Testis (tissue), 2 donors: ENCODE measurements around the gene DCST1.

ENCODE experiments used
- CTCF ChIP-seq, 3 experiments: fragments of 450-650 bp in 2 of 3; fragments of 200-600 bp in 1 of 3; sonication (generic) in 1 of 3; IDR thresholded peaks; one replicate each; pipeline ENCODE4 v1.5.1; 2016 to 2019; ENCODE audit warnings: antibody characterized with exemption in 3 of 3, mild to moderate bottlenecking in 2 of 3, moderate library complexity in 1 of 3
- POLR2A ChIP-seq: fragments of 450-650 bp; IDR thresholded peaks from one replicate; pipeline ENCODE4 v1.6.1; 2017; ENCODE audit warnings: antibody characterized with exemption, mild to moderate bottlenecking, moderate library complexity

GRCh38 chr1:155070158-155070621 is 36.6 kb downstream of the DCST1 start:
- no peak for TF ChIP-seq CTCF (IDR thresholded peaks at IDR 0.05)
- no peak for TF ChIP-seq POLR2A
